Measurements from ENCODE around the gene FARP2.

Gene FARP2

DNA sequence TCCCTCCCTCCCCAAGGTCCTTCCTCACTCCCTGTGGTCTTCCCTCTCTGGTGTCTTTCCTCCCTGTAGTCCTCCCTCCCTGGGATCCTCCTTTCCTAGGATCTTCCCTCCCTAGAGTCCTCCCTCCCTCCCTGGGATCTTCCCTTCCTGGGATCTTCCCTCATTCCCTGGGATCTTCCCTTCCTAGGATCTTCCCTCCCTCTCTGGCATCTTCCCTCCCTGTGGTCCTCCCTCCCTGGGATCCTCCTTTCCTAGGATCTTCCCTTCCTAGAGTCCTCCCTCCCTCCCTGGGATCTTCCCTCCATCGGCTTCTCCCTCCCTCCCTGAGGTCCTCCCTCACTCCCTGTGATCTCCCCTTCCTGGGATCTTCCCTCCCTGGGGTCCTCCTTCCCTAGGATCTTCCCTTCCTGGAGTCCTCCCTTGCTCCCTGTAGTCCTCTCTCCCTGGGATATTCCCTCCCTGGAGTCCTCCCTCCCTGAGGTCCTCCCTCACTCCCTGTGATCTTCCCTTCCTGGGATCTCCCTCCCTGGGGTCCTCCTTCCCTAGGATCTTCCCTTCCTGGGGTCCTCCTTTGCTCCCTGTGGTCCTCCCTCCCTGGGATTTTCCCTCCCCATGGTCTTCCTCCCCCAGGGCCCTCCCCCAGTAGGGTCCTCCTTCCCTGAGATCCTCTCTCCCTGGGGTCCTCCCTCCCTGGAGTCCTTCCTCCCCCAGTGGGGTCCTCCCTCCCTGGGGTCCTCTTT, 129.3 kb downstream of the FARP2 start:
- no peak for DNase-seq (ENCODE audit: low spot score)

DNA sequence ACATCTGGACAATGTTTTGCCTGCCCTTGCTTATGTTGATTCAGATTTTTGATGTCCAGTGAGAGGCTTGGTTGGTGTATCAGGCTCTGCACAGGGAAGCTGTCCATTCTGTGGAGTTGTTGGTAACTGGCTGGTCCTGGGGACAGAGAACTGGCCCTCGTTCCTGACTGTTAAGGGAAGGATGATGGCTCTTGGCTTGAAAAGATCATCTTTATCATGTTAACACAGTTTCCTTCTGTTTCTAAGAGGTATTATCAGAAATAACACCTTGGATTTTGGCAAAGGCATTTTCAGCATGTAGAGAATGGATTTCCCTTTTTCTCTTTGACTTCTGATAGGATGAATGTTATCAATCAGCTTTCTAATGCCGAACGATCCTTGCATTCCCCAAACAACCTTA, 133.0 kb downstream of the FARP2 start:
- DNase-seq (ENCODE audit: low spot score) = no peak

DNA sequence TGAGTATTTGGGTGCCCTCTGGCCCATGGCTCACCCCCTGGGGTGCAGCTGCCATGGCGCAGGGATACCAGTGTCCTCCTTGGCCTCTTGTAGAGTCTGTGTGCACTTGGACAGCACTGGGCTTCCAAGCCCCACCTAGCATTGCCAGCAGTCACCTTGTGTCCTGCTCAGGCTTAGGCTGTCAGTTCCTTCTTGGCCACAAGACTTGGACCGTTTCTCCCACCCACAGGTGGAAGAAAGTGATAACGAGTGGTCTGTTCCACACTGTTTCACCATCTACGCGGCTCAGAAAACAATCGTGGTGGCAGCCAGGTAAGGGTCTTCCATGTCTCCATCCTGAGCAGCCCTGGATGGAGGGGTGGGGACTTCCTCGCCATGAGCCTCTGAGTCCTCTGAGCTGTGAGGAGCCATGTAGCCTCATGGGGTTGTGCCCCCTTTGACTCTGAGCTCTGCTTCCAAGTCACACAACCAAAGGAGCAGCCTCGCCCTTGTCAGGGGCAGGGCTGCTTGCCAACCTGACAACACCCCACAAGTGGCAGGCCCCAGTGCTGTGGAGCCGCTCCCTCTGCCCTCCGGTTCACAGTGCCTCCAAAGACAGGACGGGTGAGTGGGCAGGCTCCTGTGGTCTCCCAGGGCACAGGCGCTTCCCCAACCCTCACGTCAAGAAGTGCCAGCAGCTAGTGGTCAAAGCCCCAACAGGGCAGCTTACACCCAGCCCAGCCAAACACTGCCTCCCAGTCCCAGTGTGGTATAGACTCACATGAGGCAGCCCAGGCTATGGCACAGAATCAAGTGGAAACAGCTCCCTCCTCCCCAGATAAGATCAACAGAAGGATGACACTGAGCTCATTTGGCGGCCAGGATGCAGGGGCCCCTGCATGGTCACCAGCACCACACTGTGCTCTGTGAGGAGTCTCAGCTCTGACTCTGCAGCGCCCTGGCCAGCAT, 133.9 kb downstream of the FARP2 start:
- no peak for DNase-seq (ENCODE audit: low spot score)

DNA sequence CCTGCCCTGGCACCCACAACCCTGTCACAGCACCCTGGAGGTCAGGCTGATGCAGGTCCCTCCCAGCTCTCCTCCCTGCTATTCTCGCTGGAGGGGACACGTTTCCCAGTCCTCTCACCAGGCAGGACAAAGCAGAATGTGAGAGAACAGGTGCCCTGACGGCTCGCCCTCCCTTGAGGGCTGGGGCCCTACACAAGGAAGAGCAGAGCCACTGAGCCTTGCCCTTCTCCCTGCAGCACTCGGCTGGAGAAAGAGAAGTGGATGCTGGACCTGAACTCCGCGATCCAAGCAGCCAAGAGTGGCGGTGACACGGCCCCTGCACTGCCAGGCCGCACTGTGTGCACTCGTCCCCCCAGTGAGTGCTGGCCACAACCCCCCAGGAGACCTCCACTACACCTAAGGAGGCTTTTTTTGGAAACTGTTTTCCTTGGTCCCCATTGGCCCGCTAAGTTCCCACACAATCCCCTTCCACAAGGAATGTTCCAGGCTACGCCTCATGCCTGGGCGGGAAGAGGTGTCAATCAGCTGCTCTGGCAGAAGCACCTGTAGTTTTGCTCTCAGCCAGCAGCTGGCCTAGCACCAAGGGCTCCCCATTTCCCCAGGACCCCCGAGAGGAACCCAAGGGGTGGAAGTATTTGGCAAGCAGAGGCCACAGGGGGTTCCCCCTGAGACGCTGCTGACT, 134.9 kb downstream of the FARP2 start:
- DNase-seq (ENCODE audit: low spot score) = no peak

DNA sequence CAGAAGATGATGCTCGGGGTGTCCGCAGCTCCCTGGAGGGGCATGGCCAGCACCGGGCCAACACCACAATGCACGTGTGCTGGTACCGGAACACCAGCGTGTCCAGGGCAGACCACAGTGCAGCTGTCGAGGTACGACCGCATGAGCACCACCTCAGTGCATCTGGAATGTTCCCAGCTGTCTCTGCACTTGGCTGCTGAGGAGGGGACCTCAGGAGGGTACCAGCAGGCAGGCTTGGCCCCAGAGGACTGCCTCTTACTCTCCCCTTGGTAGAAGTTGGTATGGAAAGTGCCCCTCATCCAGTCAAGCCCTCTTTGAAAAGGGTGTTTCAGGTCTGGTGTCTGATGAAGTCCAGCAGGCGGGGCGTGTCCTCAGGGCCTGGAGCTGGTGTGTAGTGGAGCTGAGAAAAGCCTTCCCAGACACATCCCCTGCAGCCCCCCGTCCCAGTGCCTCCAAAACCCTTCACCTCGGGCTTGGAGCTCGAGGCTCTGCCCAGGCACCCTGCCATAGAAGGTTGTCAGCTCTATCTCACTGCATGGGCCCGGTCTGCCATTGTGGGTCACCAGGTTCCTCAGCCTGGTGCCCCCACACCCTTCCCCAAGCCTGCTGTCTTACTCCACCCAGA, 135.6 kb downstream of the FARP2 start:
- no peak for DNase-seq (ENCODE audit: low spot score)

DNA sequence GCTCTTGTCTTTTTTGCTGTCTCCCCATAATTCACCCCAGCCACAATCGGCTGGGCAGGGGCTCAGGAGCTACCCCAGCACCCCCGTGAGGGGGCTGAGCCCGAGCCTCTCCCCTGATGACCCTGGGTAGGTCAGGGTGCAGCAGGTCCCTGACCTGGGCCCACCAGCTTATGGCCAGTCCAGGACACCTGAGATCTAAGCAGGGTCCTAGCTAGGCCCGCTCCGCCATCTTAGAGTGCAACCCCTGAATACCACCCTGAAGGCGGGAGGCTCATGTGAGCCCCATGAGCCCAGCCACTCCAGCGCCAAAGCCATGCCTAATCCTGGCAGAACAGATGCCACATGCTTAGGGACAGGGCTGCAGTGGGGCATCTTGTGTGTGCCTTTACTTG, 136.1 kb downstream of the FARP2 start:
- no peak for DNase-seq (ENCODE audit: low spot score)

DNA sequence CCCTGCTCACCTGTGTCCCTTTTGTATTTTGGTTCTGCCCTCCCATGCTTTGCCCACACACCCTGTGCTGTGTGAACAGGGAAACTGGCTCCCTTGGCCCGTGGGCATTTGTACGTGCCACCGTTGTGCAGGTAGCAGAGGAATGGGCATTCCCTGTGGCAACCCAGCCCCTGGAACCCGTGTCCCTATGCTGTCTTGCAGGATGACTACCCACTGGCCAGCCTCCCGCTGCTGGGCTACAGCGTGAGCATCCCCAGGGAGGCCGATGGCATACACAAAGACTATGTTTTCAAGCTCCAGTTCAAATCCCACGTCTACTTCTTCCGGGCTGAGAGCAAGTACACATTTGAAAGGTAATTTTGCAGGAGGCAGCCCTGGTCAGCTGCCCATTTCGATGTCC, 137.0 kb downstream of the FARP2 start:
- DNase-seq (ENCODE audit: low spot score) = no peak

DNA sequence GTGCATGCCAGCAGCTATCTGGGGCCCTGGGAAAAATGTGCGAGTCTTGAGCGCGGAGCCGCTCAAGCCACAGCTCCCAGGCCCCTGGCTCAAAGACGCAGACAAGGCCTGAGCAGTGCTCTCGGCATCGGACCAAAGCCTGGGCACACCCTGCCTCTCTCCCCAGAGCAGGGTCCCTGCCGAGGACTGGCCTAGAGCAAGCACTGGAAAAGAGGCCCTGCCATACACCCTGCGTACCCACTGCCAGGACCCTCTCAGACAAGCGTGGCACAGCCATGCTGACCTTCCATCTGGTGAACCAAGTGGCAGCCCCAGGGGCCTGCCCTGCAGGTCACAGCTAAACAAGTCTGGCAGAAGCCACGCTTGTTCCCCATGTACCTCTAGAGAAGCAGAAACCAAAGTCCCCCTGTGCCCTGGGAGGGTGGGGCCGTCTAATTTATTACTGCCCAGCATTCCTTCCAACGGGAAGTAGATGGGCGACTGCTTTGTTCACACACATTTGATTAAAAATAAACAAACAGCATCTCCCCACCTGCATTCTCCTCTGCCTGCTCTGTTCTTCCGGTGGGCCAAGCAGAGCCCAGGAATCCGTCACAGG, 138.3 kb downstream of the FARP2 start:
- DNase-seq (ENCODE audit: low spot score) = no peak

DNA sequence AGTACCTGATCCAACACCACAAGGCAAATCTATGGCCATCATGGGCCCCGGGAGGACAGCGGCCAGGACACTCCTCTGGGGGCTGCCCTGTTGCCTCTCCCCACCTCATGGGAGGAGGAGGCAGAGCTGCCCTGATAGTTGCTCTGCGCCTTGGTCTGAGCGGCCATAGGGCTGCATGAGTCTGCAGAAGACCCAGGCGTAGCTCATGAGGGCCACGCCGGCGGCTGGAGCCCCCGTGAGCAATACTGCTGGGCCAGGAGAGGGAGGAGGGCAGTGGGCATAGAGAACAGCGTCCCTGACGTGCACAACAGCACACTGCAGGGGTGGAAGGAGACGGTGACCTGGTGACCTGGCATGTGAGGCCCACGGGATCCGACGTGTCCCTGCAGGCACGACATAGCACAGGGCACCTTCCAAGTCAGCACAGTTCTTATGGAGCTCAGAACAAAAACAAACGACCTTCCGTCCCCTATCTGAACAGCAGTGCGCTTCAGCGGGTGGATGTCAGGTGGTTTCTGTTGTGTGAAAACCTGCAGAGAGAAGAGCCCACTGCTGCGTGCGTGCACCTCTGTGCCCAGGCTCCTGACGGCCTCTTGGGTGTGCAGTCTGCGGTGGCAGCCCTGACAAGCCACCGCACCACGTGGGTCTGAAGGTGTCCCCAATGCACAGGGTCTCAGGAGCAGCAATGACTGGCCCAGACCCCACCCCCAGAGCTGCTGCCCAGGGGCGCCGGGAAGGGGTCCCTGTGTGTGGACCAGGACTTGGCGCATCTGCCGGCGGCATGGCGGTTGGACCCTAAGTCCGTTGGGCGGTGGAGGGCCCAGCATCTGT, 139.3 kb downstream of the FARP2 start:
- DNase-seq (ENCODE audit: low spot score) = no peak

DNA sequence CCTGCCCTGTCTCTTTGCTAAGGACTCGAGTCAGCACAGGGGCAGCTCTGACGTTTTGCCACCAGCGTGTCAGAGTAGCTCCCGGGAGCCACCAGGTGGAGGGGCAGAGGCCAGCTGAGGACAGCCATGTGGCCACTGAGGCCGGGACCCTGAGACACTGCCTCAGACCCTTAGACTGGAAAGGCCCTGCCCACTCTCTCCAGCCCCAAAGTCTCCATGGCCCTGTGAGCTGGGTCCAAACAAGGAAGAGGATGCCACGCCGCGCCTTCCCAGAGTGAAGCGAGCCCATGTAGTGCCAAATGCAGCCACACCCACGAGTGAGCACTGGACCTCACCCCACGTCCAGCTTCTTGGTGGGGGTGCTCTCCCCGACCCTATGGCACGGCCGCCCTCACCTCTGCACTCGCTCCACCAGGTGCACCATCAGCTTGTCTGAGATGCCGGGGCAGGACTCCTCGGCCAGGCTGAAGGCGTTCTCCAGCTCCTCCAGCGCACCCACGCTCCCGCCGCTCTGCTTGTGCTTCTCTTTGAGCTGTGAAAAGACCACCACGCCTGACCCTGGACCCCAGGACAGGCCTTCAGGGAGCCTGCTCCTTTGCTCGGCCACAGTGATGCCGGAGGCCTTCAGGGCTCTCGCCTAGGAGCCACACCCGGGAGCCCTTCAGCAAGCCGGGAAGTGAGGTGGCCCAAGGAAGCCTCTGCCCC, 140.1 kb downstream of the FARP2 start:
- DNase-seq (ENCODE audit: low spot score) = no peak

DNA sequence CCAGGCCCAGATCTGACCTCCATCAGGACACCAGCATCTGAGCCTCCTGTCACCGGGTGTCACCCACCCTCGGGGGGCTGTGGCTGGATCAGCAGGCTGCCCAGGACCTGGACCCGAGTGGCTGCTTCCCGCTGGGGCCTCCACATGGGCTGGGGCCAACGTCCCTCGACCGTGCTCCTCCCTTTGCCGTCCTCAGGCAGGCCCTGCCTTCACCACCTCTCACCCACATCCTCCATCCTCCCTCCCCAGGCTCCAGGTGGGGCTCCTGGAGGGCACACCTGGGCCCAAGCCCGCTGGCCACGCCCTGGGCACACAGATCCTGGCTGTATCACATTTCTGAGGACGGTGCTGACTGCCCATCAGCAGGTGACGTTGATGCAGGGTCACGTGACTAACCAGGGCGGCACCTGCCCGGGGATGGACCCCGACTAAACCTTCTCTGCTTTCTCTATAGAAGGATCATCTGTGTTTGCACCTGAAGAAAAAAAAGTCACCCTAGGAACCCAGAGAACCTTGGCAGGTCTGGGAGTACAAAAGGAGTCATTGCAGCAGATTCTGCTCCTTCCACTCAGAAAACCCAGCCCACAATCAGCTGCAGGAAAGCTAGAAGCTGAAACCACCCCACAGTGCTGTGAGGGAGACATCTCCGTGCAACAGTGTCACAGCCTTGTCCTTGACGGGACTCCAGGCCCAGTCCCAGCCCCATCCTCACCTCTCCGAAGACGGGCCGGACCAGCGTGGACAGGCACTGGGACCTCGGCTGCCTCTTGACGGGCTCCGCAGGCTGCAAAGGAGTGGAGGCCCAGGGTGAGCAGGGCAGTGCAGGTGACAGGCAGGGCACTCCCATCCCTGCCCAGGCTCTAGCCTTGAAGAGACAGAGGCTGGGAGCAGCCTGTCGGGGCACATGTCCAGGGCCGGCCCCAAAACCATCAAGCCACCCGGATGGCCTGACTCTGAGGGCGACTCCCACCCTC, 141.1 kb downstream of the FARP2 start:
- DNase-seq (ENCODE audit: low spot score) = no peak

DNA sequence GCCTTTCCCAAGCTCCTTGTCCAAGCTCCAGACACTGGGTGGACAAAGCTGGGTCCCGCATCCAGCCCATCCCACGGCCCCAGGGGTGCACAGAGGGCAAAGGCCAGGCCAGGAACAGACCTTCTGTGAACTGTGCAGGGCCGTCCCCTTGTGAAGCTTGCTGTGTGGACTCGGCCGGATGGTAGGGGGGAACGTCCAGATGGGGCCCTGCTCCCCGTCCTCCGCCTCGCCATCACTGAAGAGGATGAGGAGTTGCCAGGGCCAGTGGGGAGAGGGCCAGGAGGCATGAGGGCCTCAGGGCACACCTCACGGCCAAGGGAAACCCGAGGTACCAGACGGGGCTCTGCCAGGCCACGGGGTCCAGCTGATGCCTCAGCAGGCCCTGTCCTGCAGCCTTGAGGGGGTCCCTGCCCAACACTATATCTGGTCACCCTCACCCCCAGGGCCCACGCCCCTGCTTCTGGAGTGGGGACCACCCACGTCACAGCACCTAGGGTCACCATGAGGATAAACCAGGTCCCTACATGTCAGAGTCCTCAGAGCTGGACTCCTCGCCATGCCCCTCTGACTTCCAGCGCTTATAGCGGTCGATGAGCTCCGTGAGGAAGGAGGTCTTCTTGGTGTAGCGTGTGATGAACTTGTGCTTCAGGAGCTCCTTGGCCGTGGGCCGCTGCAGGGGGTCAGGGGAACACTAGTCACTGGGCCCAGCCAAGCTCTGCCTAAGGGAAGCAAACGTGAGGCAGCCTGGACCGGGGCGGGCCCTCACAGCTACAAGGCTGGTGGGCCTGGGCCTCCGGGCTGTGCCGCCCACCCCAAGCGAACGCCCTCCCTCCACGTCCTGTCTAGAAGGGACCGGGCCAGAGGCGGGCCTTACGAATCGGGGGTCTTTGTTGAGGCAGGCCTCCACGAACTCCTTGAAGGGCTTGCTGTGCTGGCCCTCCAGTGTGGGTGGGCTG, 142.3 kb downstream of the FARP2 start:
- DNase-seq (ENCODE audit: low spot score) = no peak

DNA sequence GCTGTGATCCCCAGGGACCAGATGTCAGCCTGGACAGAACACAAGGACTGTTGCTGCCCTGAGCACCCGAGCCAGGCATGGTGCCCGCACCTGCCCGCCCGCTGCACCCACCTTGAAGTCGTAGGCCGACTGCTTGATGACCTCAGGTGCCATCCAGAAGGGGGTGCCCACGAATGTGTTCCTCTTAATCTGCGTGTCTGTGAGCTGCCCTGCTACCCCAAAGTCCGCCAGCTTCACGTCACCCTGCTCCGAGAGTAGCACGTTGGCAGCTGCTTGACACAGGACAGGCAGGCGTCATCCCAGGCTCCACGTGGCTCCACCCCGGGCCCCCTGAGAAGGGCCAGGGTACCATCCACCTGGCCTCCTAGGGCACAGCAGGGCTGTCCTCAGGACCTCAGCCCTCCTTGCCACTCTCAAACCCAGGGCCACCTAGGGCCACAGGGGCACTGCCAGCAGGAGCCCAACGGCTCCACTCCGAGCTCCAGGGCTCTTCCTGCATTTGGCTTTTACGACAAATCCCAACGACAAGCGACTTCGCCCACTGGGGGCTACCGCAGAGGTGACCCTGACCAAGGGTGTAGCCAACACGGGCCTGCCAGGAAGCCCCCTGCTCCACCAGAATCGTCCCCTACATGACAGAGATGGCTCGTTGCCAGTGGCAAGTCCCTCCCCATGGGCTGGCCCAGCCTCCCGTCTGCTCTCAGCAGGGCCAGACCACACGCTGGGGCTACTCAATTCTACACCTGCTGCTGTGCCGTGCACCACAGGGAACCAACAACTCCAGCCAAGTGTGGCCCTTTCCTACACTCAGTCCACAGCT, 143.3 kb downstream of the FARP2 start:
- no peak for DNase-seq (ENCODE audit: low spot score)

DNA sequence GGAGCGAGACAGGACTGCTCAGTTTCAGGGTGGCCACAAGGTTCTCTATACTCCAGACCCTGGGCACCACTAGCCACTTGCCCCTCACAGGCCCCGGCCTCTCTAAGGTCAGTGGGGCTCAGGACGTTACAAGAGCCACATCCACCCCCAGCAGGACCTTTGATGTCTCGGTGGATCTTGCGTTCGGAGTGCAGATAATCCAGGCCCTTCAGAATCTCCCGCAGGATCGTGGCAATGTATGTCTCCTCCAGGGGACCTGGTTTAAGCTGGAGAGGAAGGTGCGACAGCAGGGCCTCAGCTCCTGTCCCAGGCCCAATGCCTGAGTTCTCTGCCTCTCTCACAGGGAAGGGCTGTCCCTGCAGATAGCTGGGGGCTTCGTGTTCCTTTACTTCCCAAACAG, 143.9 kb downstream of the FARP2 start:
- no peak for DNase-seq (ENCODE audit: low spot score)

DNA sequence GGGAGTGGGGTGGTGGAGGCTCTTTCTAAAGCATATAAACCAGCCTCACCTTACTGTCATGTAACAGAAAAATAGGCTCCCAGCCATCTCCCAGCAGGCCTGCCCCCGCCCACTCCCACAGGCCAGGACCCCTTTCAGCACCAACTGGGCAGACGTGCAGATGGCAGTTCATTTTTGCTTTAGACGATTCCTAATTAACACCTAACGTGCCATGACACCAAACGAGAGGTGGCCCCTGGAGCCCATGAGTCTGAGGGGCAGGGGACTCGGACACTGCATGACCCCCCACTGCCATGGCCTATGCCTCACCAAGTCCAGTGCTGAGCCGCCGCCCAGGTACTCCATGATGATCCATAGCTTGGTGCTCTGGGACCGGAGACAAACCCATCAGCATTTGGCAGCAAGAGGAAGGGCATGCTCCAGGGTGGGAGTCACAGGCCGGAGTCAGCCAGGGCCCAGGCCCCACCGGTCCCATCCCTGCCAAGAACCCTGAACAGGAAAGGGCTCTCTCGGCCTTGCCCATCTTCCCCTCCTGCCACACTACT, 144.4 kb downstream of the FARP2 start:
- no peak for DNase-seq (ENCODE audit: low spot score)

DNA sequence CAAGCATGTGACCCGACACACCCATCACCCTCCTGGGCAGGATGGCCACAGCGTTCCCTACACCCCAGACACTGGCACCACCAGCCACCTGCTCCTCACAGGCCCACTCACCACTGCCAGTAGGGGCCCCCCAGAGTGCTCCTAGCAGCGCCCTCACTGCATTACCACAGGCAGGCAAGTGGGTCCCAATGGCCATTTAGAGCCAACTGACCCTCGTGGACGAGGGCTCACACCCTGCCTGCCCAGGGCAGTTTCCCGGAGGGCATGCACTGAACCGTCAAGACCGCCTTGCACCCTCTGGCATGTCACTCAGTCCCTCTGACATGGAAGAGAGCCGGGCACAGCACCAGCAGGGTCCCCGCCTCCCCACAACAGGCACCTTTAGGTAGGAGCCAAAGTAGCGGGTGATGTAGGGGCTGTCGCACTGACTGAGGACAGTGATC, 145.0 kb downstream of the FARP2 start:
- DNase-seq (ENCODE audit: low spot score) = no peak

DNA sequence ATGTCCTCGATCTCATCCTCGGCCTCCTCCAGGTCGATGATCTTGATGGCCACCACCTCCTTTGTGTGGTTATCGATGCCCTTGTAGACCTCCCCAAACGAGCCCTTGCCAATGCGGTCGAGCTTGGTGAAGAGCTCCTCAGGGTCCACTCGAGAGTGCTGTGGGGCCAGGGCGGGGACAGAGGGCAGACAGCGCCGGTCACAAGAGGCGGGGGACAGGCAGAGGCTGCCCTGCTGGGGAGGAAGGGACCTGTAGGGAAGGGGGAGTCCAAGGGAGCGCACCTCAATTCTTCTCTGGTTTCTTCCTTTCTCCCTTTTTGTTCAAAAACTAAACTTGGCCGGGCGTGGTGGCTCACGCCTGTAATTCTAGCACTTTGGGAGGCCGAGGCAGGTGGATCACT, 145.5 kb downstream of the FARP2 start:
- DNase-seq (ENCODE audit: low spot score) = no peak
